PFSK-1 (cell line): ENCODE data around the gene WIZ.

ENCODE experiments used
- FOXP2 ChIP-seq: optimal IDR thresholded peaks from 2 replicates; pipeline ENCODE3; 2011; ENCODE audit warnings: borderline replicate concordance, control low read depth, inconsistent platforms; ENCODE audit not compliant: insufficient read depth; ENCODE audit errors: extremely low read length, extremely low read depth
- POLR2AphosphoS5 ChIP-seq: IDR thresholded peaks from 2 replicates; pipeline ENCODE4 v1.6.1; 2012; ENCODE audit warnings: low read depth, mild to moderate bottlenecking, control low read depth, low read length, moderate library complexity
- SIN3A ChIP-seq: IDR thresholded peaks from 2 replicates; pipeline ENCODE4 v1.6.1; 2012; ENCODE audit warnings: mild to moderate bottlenecking, low read length, moderate library complexity, borderline replicate concordance; ENCODE audit not compliant: insufficient read depth
- TAF1 ChIP-seq: IDR thresholded peaks from 2 replicates; pipeline ENCODE4 v1.6.1; 2012; ENCODE audit warnings: low read length, control low read depth, borderline replicate concordance; ENCODE audit not compliant: insufficient read depth
- TF ChIP-seq, protein P1 (sequence below), 2 experiments: IDR thresholded peaks; 2 replicates each; pipeline versions ENCODE4 v1.6.1 to v1.8.0; 2011 to 2012; ENCODE audit warnings: low read depth in 2 of 2, low read length in 2 of 2, control low read depth in 1 of 2, inconsistent platforms in 1 of 2, mild to moderate bottlenecking in 1 of 2, moderate library complexity in 1 of 2; ENCODE audit not compliant: insufficient read depth in 1 of 2

DNA sequence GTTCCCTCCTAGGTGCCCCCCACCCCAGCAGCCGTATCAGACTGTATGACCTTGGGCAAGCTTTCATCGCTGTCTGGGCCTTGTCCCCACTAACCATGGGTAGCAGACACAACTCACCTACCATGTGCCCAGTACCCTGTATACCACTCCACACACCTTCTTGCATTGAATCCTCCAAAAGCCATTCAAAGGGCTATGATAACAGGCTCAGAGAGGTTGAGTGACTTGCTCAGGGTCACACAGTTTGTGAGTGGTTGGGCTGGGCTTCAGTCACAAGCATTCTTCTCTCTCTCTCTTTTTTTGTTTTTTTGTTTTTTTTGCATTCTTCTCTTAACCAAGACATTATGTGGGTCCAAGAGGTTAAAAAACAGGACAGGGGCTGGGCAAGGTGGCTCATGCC is 11.9 kb upstream of the WIZ start:
- TF ChIP-seq POLR2AphosphoS5: no peak
- TF ChIP-seq, protein P1, sequence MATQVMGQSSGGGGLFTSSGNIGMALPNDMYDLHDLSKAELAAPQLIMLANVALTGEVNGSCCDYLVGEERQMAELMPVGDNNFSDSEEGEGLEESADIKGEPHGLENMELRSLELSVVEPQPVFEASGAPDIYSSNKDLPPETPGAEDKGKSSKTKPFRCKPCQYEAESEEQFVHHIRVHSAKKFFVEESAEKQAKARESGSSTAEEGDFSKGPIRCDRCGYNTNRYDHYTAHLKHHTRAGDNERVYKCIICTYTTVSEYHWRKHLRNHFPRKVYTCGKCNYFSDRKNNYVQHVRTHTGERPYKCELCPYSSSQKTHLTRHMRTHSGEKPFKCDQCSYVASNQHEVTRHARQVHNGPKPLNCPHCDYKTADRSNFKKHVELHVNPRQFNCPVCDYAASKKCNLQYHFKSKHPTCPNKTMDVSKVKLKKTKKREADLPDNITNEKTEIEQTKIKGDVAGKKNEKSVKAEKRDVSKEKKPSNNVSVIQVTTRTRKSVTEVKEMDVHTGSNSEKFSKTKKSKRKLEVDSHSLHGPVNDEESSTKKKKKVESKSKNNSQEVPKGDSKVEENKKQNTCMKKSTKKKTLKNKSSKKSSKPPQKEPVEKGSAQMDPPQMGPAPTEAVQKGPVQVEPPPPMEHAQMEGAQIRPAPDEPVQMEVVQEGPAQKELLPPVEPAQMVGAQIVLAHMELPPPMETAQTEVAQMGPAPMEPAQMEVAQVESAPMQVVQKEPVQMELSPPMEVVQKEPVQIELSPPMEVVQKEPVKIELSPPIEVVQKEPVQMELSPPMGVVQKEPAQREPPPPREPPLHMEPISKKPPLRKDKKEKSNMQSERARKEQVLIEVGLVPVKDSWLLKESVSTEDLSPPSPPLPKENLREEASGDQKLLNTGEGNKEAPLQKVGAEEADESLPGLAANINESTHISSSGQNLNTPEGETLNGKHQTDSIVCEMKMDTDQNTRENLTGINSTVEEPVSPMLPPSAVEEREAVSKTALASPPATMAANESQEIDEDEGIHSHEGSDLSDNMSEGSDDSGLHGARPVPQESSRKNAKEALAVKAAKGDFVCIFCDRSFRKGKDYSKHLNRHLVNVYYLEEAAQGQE (IDR thresholded peaks at IDR 0.05; ENCODE audit: insufficient read depth in 1 of 2, low read depth in 2 of 2, low read length in 2 of 2): no peak
- no peak for TF ChIP-seq TAF1
- no peak for TF ChIP-seq SIN3A
- no peak for TF ChIP-seq FOXP2
